GM13977 (cell line): ENCODE results near the gene KCNA10.

Source experiments
- DNase-seq: peaks from one replicate; pipeline ENCODE4 v3.0.0; 2012; ENCODE audit warnings: low spot score
- in situ Hi-C: fragments of 300-500 bp; cut with MboI; formaldehyde crosslinking; loops from one replicate; pipeline ENCODE4 v1.12.0; 2022; ENCODE audit warnings: low sequenced_read_pairs, low pct_unique_long_range_greater_than_20kb, mixed read lengths, inconsistent platforms; ENCODE audit not compliant: unreplicated experiment
- TF ChIP-seq, protein P1 (sequence below): IDR thresholded peaks from 2 replicates; pipeline ENCODE4 v1.5.1; 2012; ENCODE audit warnings: mild to moderate bottlenecking, control low read depth; ENCODE audit not compliant: insufficient read depth; ENCODE audit errors: extremely low read depth, missing control alignments

Gene KCNA10

DNA sequence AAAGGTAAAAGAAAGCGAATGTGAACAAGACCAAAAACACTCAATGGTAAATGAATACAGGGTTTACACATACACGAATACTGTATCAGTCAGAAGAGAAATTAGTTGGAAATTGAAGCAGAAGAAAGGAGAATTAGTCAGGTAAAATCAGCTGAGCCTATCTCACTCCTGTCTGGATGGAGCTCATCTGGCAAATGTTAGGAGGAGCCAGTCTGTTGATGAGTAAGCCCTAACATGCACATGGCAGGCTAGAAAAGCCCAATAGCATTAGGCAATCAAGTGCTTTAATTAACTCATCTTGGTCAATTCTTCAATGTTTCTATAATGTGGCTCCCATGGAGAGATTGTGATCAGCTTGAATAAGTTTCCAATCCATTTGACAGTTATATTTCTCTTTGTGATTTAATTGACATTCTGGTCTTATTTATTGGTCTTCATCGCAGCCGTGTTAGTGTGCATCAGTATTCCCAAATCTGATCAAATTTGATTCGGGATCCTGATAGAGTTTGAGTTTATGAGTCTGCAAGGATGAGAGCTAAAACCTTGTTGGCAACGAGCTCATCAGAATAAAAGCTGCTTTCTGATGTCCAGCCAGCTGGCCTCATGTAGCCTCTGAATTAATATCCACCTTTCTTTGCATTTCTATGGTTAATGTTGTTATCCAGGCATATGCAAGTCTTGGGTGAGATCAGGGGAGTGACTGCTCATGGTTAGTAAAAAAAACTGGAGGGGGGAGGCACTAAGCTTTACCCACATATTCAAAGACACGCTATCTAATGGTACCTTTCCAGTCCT, 22.1 kb upstream of the KCNA10 start:
- in situ Hi-C loops, result no loop called here
- TF ChIP-seq, protein P1, sequence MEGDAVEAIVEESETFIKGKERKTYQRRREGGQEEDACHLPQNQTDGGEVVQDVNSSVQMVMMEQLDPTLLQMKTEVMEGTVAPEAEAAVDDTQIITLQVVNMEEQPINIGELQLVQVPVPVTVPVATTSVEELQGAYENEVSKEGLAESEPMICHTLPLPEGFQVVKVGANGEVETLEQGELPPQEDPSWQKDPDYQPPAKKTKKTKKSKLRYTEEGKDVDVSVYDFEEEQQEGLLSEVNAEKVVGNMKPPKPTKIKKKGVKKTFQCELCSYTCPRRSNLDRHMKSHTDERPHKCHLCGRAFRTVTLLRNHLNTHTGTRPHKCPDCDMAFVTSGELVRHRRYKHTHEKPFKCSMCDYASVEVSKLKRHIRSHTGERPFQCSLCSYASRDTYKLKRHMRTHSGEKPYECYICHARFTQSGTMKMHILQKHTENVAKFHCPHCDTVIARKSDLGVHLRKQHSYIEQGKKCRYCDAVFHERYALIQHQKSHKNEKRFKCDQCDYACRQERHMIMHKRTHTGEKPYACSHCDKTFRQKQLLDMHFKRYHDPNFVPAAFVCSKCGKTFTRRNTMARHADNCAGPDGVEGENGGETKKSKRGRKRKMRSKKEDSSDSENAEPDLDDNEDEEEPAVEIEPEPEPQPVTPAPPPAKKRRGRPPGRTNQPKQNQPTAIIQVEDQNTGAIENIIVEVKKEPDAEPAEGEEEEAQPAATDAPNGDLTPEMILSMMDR, result no peak

DNA sequence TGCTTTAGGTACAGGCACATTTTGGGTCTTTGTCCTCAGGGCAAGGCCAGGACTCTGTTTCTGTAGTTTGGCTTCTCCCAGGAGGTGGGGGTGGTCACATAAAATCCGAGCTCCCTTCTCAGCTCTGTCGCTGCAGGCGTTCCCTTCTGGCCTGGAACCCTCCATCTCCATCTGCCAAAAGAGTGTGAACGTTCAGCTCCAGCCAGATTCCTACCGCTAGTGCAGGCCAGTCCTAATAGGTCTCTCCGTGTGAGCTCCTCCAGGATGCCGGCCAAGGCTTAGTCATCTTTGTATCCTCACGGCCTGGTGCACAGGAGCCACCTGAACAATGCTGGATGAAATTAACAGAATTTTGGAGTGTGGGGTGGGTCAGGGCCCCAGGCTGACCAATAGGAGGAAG, 19.9 kb upstream of the KCNA10 start:
- TF ChIP-seq, protein P1, result no peak
- DNase-seq, result no peak
- in situ Hi-C loops, result loop anchor here (10.0 kb wide), 2 partner anchors 76 to 246 kb away; no protein-coding TSS in a partner anchor

More for the DNA sequence above, 22.1 kb upstream of the KCNA10 start:
- DNase-seq, result no peak

- TF ChIP-seq, protein P1, result no peak
- DNase-seq, result no peak
- in situ Hi-C loops, result loop anchor here (10.0 kb wide), 2 partner anchors 77 to 247 kb away; no protein-coding TSS in a partner anchor
Measured at GRCh38 chr1:110538075-110538474, 19.1 kb upstream of the KCNA10 start.

DNA sequence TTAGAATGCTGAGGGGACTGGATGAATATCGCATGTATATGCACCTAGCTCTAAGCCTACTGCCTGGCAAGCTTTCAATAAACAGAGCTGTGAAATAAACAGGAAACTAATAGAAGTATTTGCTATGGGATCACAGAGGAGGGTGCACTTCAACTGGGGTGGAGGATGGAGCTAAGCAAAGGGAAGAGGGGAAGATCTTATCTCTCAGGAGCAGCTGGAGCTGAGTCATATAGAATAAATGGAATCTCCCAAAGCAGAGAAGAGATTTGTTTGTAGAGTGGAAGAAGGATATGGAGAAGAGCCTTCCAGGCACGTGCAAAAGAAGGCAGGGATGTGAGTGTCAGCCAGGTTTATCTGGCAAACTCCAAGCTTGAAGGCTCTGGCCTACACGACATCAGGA, 17.0 kb upstream of the KCNA10 start:
- in situ Hi-C loops, result loop anchor here (10.0 kb wide), 2 partner anchors 79 to 249 kb away; no protein-coding TSS in a partner anchor
- TF ChIP-seq, protein P1, result no peak
- no peak for DNase-seq

GRCh38 chr1:110533230-110533629, 14.3 kb upstream of the KCNA10 start:
- TF ChIP-seq, protein P1, result no peak
- in situ Hi-C loops, result loop anchor here (10.0 kb wide), 2 partner anchors 82 to 252 kb away; no protein-coding TSS in a partner anchor
- DNase-seq, result no peak

- TF ChIP-seq, protein P1, result no peak
- DNase-seq, result no peak
- in situ Hi-C loops, result no loop called here
Measured at GRCh38 chr1:110529011-110529410, 10.0 kb upstream of the KCNA10 start.
